ENCODE data around the gene STK16. TPM values are rescaled to one million over a fixed set of nuclear protein-coding genes. Genes with fewer than 3 reads are reported as not detected.
A peak's percentile ranks its signal among the peaks of the same experiment; 100 is the strongest.

The STK16 gene
- total RNA-seq, 1 donor from 2014 or later = 32.0 TPM

- DNase-seq (ENCODE audit: low spot score) = peak; percentile 8
- Mint-ChIP-seq H3K27me3 (ENCODE audit: low read depth) (no peaks in the 10 kb centered on the region), H3K4me1 (ENCODE audit: low read depth) (peaks cover 38% of the 10 kb centered on the region), H3K9me3 (peaks cover 7% of the 10 kb centered on the region), H3K36me3 (ENCODE audit: low read depth) (peaks cover 36% of the 10 kb centered on the region), H3K27ac (peak overlapping the region; percentile 70), H3K4me3 (ENCODE audit: low read depth) (peak overlapping the region; percentile 84)
- intact Hi-C loops (cut with micrococcal nuclease) = loop anchor here (2.0 kb wide), 1 partner anchor 39 kb away; no protein-coding TSS in a partner anchor
Observed at GRCh38 chr2:219207134-219207883, 38.0 kb upstream of the STK16 start.

GRCh38 chr2:219207884-219208740, 37.2 kb upstream of the STK16 start:
- Mint-ChIP-seq H3K9me3 (peaks cover 7% of the 10 kb centered on the region), H3K27ac (peak overlapping the region; percentile 83), H3K4me3 (ENCODE audit: low read depth) (peak overlapping the region; percentile 57), H3K27me3 (ENCODE audit: low read depth) (no peaks in the 10 kb centered on the region), H3K4me1 (ENCODE audit: low read depth) (peaks cover 38% of the 10 kb centered on the region), H3K36me3 (ENCODE audit: low read depth) (peaks cover 42% of the 10 kb centered on the region)
- intact Hi-C loops (cut with micrococcal nuclease) = loop anchor here (2.0 kb wide), 1 partner anchor 39 kb away; no protein-coding TSS in a partner anchor
- peak; percentile 8 for DNase-seq (ENCODE audit: low spot score)

GRCh38 chr2:219209236-219210195, 35.8 kb upstream of the STK16 start:
- Mint-ChIP-seq H3K4me3 (ENCODE audit: low read depth) (no peak overlapping the region), H3K27ac (peak overlapping the region; percentile 83), H3K36me3 (ENCODE audit: low read depth) (peaks cover 54% of the 10 kb centered on the region), H3K4me1 (ENCODE audit: low read depth) (peaks cover 38% of the 10 kb centered on the region), H3K27me3 (ENCODE audit: low read depth) (no peaks in the 10 kb centered on the region), H3K9me3 (peaks cover 4% of the 10 kb centered on the region)
- intact Hi-C loops (cut with micrococcal nuclease) = no loop called here
- DNase-seq (ENCODE audit: low spot score) = no peak

GRCh38 chr2:219210196-219210885, 34.9 kb upstream of the STK16 start:
- no peak overlapping the region for H3K4me3 Mint-ChIP-seq (ENCODE audit: low read depth)
- peaks cover 36% of the 10 kb centered on the region for H3K4me1 Mint-ChIP-seq (ENCODE audit: low read depth)
- intact Hi-C loops (cut with micrococcal nuclease) = no loop called here
- H3K27ac Mint-ChIP-seq = peak overlapping the region; percentile 83
- DNase-seq (ENCODE audit: low spot score) = no peak
- no peaks in the 10 kb centered on the region for H3K27me3 Mint-ChIP-seq (ENCODE audit: low read depth)
- no peaks in the 10 kb centered on the region for H3K9me3 Mint-ChIP-seq
- peaks cover 62% of the 10 kb centered on the region for H3K36me3 Mint-ChIP-seq (ENCODE audit: low read depth)

GRCh38 chr2:219210886-219211362, 34.4 kb upstream of the STK16 start:
- intact Hi-C loops (cut with micrococcal nuclease) = loop anchor here (1.0 kb wide), 1 partner anchor 51 kb away; the partner anchor contains the start of gene NHEJ1
- DNase-seq (ENCODE audit: low spot score) = no peak
- Mint-ChIP-seq H3K9me3 (no peaks in the 10 kb centered on the region), H3K27ac (peak overlapping the region; percentile 42), H3K4me1 (ENCODE audit: low read depth) (peaks cover 36% of the 10 kb centered on the region), H3K27me3 (ENCODE audit: low read depth) (no peaks in the 10 kb centered on the region), H3K36me3 (ENCODE audit: low read depth) (peaks cover 64% of the 10 kb centered on the region), H3K4me3 (ENCODE audit: low read depth) (no peak overlapping the region)

GRCh38 chr2:219213026-219213415, 32.3 kb upstream of the STK16 start:
- intact Hi-C loops (cut with micrococcal nuclease) = no loop called here
- H3K27ac Mint-ChIP-seq = no peak overlapping the region
- DNase-seq (ENCODE audit: low spot score) = no peak
- no peaks in the 10 kb centered on the region for H3K27me3 Mint-ChIP-seq (ENCODE audit: low read depth)
- H3K4me1 Mint-ChIP-seq (ENCODE audit: low read depth) = peaks cover 43% of the 10 kb centered on the region
- no peaks in the 10 kb centered on the region for H3K9me3 Mint-ChIP-seq
- H3K36me3 Mint-ChIP-seq (ENCODE audit: low read depth) = peaks cover 73% of the 10 kb centered on the region
- no peak overlapping the region for H3K4me3 Mint-ChIP-seq (ENCODE audit: low read depth)

- no peaks in the 10 kb centered on the region for H3K27me3 Mint-ChIP-seq (ENCODE audit: low read depth)
- intact Hi-C loops (cut with micrococcal nuclease) = no loop called here
- no peak overlapping the region for H3K27ac Mint-ChIP-seq
- peaks cover 68% of the 10 kb centered on the region for H3K36me3 Mint-ChIP-seq (ENCODE audit: low read depth)
- no peaks in the 10 kb centered on the region for H3K9me3 Mint-ChIP-seq
- no peak overlapping the region for H3K4me3 Mint-ChIP-seq (ENCODE audit: low read depth)
- peaks cover 39% of the 10 kb centered on the region for H3K4me1 Mint-ChIP-seq (ENCODE audit: low read depth)
- no peak for DNase-seq (ENCODE audit: low spot score)
Observed at GRCh38 chr2:219213486-219214071, 31.7 kb upstream of the STK16 start.

- Mint-ChIP-seq H3K27me3 (ENCODE audit: low read depth) (no peaks in the 10 kb centered on the region), H3K4me1 (ENCODE audit: low read depth) (peaks cover 36% of the 10 kb centered on the region), H3K4me3 (ENCODE audit: low read depth) (no peak overlapping the region), H3K9me3 (no peaks in the 10 kb centered on the region), H3K27ac (no peak overlapping the region), H3K36me3 (ENCODE audit: low read depth) (peaks cover 65% of the 10 kb centered on the region)
- intact Hi-C loops (cut with micrococcal nuclease) = no loop called here
- DNase-seq (ENCODE audit: low spot score) = no peak
Observed at GRCh38 chr2:219214141-219214540, 31.1 kb upstream of the STK16 start.

- Mint-ChIP-seq H3K27me3 (ENCODE audit: low read depth) (no peaks in the 10 kb centered on the region), H3K9me3 (no peaks in the 10 kb centered on the region), H3K4me1 (ENCODE audit: low read depth) (peaks cover 33% of the 10 kb centered on the region), H3K4me3 (ENCODE audit: low read depth) (no peak overlapping the region), H3K36me3 (ENCODE audit: low read depth) (peaks cover 67% of the 10 kb centered on the region), H3K27ac (no peak overlapping the region)
- intact Hi-C loops (cut with micrococcal nuclease) = no loop called here
- DNase-seq (ENCODE audit: low spot score) = no peak
Observed at GRCh38 chr2:219214786-219215185, 30.5 kb upstream of the STK16 start.

- intact Hi-C loops (cut with micrococcal nuclease) = no loop called here
- no peak for DNase-seq (ENCODE audit: low spot score)
- Mint-ChIP-seq H3K4me1 (ENCODE audit: low read depth) (peaks cover 26% of the 10 kb centered on the region), H3K27me3 (ENCODE audit: low read depth) (no peaks in the 10 kb centered on the region), H3K27ac (no peak overlapping the region), H3K9me3 (no peaks in the 10 kb centered on the region), H3K36me3 (ENCODE audit: low read depth) (peaks cover 65% of the 10 kb centered on the region), H3K4me3 (ENCODE audit: low read depth) (no peak overlapping the region)
Observed at GRCh38 chr2:219215871-219216534, 29.3 kb upstream of the STK16 start.

- Mint-ChIP-seq H3K27me3 (ENCODE audit: low read depth) (no peaks in the 10 kb centered on the region), H3K4me1 (ENCODE audit: low read depth) (peaks cover 22% of the 10 kb centered on the region), H3K36me3 (ENCODE audit: low read depth) (peaks cover 64% of the 10 kb centered on the region), H3K9me3 (no peaks in the 10 kb centered on the region), H3K4me3 (ENCODE audit: low read depth) (peak overlapping the region; percentile 37), H3K27ac (no peak overlapping the region)
- intact Hi-C loops (cut with micrococcal nuclease) = no loop called here
- no peak for DNase-seq (ENCODE audit: low spot score)
Observed at GRCh38 chr2:219216535-219216915, 28.8 kb upstream of the STK16 start.
